Islet of Langerhans (tissue), 1 donor: ENCODE measurements around the gene RNASEH2B.

ENCODE experiments used
- FAIRE-seq: peaks from one replicate; lab custom pipeline; 2011; peaks lifted over from hg19 to GRCh38; lab: Jason Lieb, UNC

RNASEH2B gene

GRCh38 chr13:50941146-50941545, 31.6 kb downstream of the RNASEH2B start:
- no peak for FAIRE-seq

GRCh38 chr13:50942630-50943311, 33.2 kb downstream of the RNASEH2B start:
- FAIRE-seq = peak; percentile 74

- no peak for FAIRE-seq
Observed at GRCh38 chr13:50945669-50946068, 36.1 kb downstream of the RNASEH2B start.

GRCh38 chr13:50948601-50949000, 39.0 kb downstream of the RNASEH2B start:
- peak; percentile 56 for FAIRE-seq

- FAIRE-seq = no peak
Observed at GRCh38 chr13:50950849-50951248, 41.3 kb downstream of the RNASEH2B start.

- FAIRE-seq = no peak
Observed at GRCh38 chr13:50951366-50951765, 41.8 kb downstream of the RNASEH2B start.

GRCh38 chr13:50955241-50955640, 45.6 kb downstream of the RNASEH2B start:
- FAIRE-seq = no peak

GRCh38 chr13:50955798-50956197, 46.2 kb downstream of the RNASEH2B start:
- no peak for FAIRE-seq

- FAIRE-seq = no peak
Observed at GRCh38 chr13:50957620-50958019, 48.0 kb downstream of the RNASEH2B start.

- no peak for FAIRE-seq
Observed at GRCh38 chr13:50969691-50970090, 60.1 kb downstream of the RNASEH2B start.

GRCh38 chr13:50970956-50971355, 61.4 kb downstream of the RNASEH2B start:
- FAIRE-seq = no peak

- FAIRE-seq = no peak
Observed at GRCh38 chr13:50974268-50974667, 64.7 kb downstream of the RNASEH2B start.

GRCh38 chr13:50979187-50979586, 69.6 kb downstream of the RNASEH2B start:
- no peak for FAIRE-seq

- FAIRE-seq = no peak
Observed at GRCh38 chr13:50981686-50982085, 72.1 kb downstream of the RNASEH2B start.

- no peak for FAIRE-seq
Observed at GRCh38 chr13:50989476-50989875, 79.9 kb downstream of the RNASEH2B start.

GRCh38 chr13:50990065-50990817, 80.7 kb downstream of the RNASEH2B start:
- no peak for FAIRE-seq

- FAIRE-seq = no peak
Observed at GRCh38 chr13:50990818-50991506, 81.4 kb downstream of the RNASEH2B start.

GRCh38 chr13:50991579-50992521, 82.3 kb downstream of the RNASEH2B start:
- FAIRE-seq = no peak

GRCh38 chr13:50993371-50993770, 83.8 kb downstream of the RNASEH2B start:
- no peak for FAIRE-seq

GRCh38 chr13:50993934-50994333, 84.3 kb downstream of the RNASEH2B start:
- no peak for FAIRE-seq

GRCh38 chr13:50994651-50995050, 85.1 kb downstream of the RNASEH2B start:
- FAIRE-seq = no peak

- FAIRE-seq = no peak
Observed at GRCh38 chr13:50995854-50996253, 86.3 kb downstream of the RNASEH2B start.
